Large intestine (tissue), 3 donors: Measurements from ENCODE around the gene HMSD. TPM values are rescaled to one million over a fixed set of nuclear protein-coding genes. Genes with fewer than 3 reads are reported as not detected.

Source experiments
- DNase-seq, 2 donors: peaks; one replicate each; pipeline versions ENCODE4 v3.0.0 to v3.0.0-alpha.2; 2013
- H3K27ac ChIP-seq: one replicate; pipeline ENCODE4 v1.5.1; 2013; ENCODE audit warnings: low read length
- H3K27me3 ChIP-seq: 2 replicates; pipeline ENCODE4 v1.6.1; 2013; ENCODE audit warnings: low read length; ENCODE audit not compliant: control insufficient read depth, insufficient read depth
- H3K36me3 ChIP-seq: 2 replicates; pipeline ENCODE4 v1.6.1; 2013; ENCODE audit warnings: low read length; ENCODE audit not compliant: control insufficient read depth, insufficient read depth
- H3K4me1 ChIP-seq: one replicate; pipeline ENCODE4 v1.6.1; 2013; ENCODE audit warnings: low read length; ENCODE audit not compliant: control insufficient read depth, insufficient read depth
- H3K4me3 ChIP-seq: one replicate; pipeline ENCODE4 v1.5.1; 2013; ENCODE audit warnings: low read length
- H3K9me3 ChIP-seq: one replicate; pipeline ENCODE4 v1.6.1; 2013; ENCODE audit warnings: mild to moderate bottlenecking, low read depth, low read length, moderate library complexity; ENCODE audit not compliant: control insufficient read depth
- WGBS: methylation state at CpG from one replicate; pipeline ENCODE4 v1.1.5; 2013; ENCODE audit warnings: low lambda C conversion rate; ENCODE audit not compliant: insufficient coverage; 5-methylcytosine and 5-hydroxymethylcytosine counted together
- polyA plus RNA-seq: library from polyadenylated mRNA; unstranded; fragments of 120-200 nt; gene quantifications from one replicate; pipeline ENCODE4 v1.2.1, GENCODE V29; 2013

Gene HMSD
- polyA plus RNA-seq, 1 donor, result 2.5 TPM

DNA sequence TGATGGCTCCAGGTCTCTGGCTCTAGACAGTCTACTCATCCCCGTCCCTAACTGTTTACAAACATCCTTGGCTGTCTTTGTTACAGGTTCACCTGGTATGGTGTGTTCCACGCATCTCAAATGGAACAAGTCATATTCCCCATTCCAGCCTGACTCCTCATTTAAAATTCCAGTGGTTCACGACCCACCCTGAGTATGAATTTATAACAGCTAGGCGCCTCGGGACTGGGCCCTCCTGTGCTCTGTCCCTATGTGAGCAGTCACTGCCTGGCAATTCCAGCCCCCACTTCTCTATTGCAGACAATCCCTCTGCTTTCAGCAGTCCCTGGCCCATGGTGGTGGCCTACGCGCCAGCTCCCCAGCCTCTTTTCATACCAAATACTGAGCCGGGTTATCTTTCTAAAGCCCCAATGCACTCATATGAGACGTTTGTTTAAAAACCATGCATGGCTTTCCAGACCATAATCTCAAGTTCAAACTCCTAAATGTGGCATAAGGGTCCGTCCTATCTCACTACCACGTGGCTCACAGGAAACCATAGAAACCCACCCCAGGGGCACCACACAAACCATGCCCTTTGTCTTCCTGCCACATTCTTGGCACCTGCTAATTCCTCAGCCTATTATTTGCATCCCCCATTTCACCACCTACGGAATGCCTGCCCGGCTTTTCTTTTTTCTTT lies 22.4 kb downstream of the HMSD start:
- Histone ChIP-seq H3K27ac (peak overlapping the region; percentile 99), H3K4me1 (peaks cover 9% of the 10 kb centered on the region), H3K4me3 (peak overlapping the region; percentile 83), H3K9me3 (peaks cover 2% of the 10 kb centered on the region), H3K27me3 (no peaks in the 10 kb centered on the region), H3K36me3 (no peaks in the 10 kb centered on the region)
- WGBS, result 77% methylated on average over 2 of the region's 13 CpGs
- DNase-seq, result no peak

DNA sequence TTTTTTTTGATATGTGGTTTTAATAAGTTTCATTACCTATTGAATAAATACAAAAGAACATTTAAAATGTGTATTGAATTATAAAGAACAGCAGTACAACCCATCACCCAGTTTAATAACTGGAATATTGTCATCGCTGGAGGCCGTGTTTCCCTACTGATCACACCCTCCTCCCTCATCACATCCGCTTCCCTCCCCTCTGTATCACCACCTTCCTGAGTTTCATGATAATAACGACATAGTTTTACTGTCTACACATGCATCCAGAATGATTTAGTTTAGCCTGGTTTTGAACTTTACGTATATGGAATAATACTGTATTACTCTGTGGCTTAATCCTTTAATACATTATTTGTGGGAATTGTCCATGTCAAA lies 22.9 kb downstream of the HMSD start:
- Histone ChIP-seq H3K4me3 (no peak overlapping the region), H3K36me3 (no peaks in the 10 kb centered on the region), H3K4me1 (peaks cover 9% of the 10 kb centered on the region), H3K27ac (no peak overlapping the region), H3K9me3 (peaks cover 2% of the 10 kb centered on the region), H3K27me3 (no peaks in the 10 kb centered on the region)
- no peak for DNase-seq
- WGBS, result 100% methylated on average over 2 of the region's 5 CpGs

DNA sequence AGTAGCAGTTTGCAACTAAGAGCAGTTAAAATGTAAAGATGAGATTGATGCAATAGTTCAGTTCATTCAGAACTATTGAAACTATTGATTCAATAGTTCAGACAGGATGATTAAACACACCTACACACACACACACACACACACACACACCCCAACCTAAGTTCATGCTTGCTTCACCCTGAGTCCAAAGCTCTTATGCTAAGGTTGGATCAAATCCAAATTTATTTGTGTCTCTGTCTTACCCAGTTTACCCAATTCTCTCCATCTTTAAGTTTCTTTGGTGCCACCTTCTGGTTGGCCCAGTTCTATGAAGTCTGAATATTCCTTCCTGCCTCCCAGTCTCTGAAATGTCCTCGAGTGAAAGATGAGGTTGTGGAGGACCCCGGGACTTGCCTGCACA lies 25.9 kb downstream of the HMSD start:
- Histone ChIP-seq H3K4me3 (no peak overlapping the region), H3K27ac (no peak overlapping the region), H3K27me3 (no peaks in the 10 kb centered on the region), H3K9me3 (peaks cover 2% of the 10 kb centered on the region), H3K36me3 (no peaks in the 10 kb centered on the region), H3K4me1 (peaks cover 5% of the 10 kb centered on the region)
- WGBS, result no CpG with 5 or more reads among the region's 2 CpGs
- DNase-seq, result peak in 1 of 2 donors; percentile 23

DNA sequence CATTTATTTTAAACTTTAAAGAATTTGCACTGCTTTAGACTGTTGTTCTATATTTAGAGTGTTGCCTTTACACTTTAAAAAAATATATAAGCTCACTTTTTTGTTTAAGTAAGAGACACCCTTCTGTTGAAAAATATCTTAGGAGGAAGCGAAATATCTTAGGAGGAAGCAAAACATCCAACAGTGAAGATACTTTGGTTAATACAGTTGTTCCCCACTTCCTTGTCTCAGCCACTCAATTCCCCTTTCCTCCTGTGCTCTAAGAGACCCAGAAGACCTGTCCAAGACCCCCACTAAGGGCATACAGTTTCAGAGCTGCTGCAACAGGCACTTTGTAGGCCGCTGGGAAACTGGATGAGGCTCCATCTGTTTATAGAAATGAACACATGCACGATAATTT lies 26.5 kb downstream of the HMSD start:
- Histone ChIP-seq H3K4me3 (no peak overlapping the region), H3K9me3 (no peaks in the 10 kb centered on the region), H3K27me3 (no peaks in the 10 kb centered on the region), H3K4me1 (peaks cover 5% of the 10 kb centered on the region), H3K27ac (no peak overlapping the region), H3K36me3 (no peaks in the 10 kb centered on the region)
- WGBS, result no CpG with 5 or more reads among the region's 3 CpGs
- no peak for DNase-seq

DNA sequence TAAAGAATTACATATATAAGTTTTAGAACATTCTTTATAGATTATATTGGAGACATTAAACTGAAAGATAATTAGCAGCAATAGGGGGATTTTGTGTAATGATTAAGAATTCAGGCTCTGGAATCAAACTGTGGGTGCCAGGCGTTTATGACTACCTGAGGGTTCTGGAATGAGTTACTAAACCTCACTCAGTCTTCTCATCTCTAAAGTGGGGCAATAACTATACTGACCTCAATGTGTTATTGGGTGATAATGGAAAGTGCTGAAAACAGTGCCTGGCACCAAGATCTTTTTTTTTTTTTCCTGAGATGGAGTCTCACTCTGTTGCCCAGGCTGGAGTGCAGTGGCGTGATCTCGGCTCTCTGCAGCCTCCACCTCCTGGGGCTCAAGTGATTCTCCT lies 27.9 kb downstream of the HMSD start:
- H3K4me1 ChIP-seq, result peaks cover 2% of the 10 kb centered on the region
- peaks cover 10% of the 10 kb centered on the region for H3K36me3 ChIP-seq
- H3K27ac ChIP-seq, result no peak overlapping the region
- no peaks in the 10 kb centered on the region for H3K27me3 ChIP-seq
- H3K4me3 ChIP-seq, result no peak overlapping the region
- no CpG with 5 or more reads among the region's 3 CpGs for WGBS
- DNase-seq, result no peak
- no peaks in the 10 kb centered on the region for H3K9me3 ChIP-seq

DNA sequence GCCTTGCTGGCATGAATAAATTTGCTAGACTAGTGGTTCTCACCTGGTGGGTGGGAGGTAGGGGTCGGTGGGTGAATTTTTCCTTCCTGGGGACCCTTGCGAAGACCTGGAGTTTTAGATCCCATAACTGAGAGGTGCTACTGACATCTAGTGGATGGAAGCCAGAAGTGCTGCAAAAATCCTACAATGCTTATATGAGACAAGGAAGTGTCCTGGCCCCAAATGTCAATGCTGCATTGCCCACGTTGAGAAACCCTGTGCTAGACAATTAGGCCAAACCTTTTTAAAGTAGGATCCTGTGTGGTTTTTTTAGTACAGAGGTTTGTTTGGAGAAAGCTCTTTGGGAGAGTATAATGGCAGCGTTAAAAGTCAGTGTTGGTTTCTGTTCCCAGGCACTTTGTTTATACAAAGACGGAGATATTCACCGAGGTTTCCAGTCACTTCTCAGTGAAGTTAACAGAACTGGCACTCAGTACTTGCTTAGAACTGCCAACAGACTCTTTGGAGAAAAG lies 30.4 kb downstream of the HMSD start:
- DNase-seq, result peak; percentile 38 to 57
- Histone ChIP-seq H3K9me3 (no peaks in the 10 kb centered on the region), H3K4me1 (peaks cover 2% of the 10 kb centered on the region), H3K36me3 (peaks cover 14% of the 10 kb centered on the region), H3K4me3 (peak overlapping the region; percentile 1), H3K27ac (no peak overlapping the region), H3K27me3 (no peaks in the 10 kb centered on the region)
- WGBS, result 0% methylated on average over 1 of the region's 6 CpGs

DNA sequence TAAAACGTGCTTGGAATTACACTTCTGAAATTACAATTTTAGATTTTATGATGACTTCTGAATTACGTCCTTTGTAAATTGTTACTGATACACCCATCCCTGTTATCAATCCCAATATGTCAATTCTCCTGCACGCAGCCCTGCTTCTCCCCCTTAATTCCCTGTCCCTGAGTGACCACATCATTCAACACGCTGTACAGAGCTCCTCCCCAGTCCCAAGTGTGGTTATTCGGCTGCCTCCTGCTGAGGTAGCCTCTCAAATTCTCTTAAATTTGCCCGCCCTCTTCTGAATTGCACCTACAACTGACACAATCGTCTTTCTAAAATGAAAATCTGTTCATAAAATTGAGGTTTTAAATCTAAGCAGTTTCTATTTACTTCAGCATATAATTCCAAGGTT lies 30.9 kb downstream of the HMSD start:
- 73% methylated on average over 3 of the region's 7 CpGs for WGBS
- peaks cover 2% of the 10 kb centered on the region for H3K4me1 ChIP-seq
- peaks cover 14% of the 10 kb centered on the region for H3K36me3 ChIP-seq
- H3K9me3 ChIP-seq, result no peaks in the 10 kb centered on the region
- no peak overlapping the region for H3K27ac ChIP-seq
- DNase-seq, result no peak
- H3K4me3 ChIP-seq, result no peak overlapping the region
- no peaks in the 10 kb centered on the region for H3K27me3 ChIP-seq

DNA sequence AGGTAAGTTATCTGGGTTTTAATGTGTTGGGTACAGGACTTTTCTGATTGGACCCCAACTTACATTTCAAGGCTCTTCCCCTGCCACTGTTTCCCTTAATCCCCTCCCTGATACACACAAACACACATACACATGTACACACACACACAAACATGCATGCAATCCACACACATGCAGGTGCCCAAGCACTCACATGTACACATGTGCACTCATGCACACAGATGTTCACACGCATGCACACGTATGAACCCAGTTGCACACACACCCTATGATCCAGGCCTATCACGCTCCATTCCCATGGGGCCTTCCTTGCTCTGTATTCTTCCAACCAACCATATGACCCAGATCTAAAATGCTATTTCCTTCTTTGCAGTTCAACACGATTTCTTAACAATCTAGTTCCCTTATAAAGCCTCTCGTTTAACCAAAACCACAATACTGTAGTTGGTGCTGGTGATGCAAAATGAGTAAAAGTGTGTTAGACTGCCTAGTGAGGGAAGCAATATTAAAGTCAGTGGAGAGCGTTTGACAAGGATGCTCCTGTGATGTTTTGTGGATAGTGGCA lies 31.9 kb downstream of the HMSD start:
- WGBS, result 100% methylated on average over 1 of the region's 6 CpGs
- Histone ChIP-seq H3K27ac (no peak overlapping the region), H3K36me3 (peaks cover 14% of the 10 kb centered on the region), H3K4me3 (no peak overlapping the region), H3K9me3 (no peaks in the 10 kb centered on the region), H3K4me1 (peaks cover 2% of the 10 kb centered on the region), H3K27me3 (no peaks in the 10 kb centered on the region)
- no peak for DNase-seq

DNA sequence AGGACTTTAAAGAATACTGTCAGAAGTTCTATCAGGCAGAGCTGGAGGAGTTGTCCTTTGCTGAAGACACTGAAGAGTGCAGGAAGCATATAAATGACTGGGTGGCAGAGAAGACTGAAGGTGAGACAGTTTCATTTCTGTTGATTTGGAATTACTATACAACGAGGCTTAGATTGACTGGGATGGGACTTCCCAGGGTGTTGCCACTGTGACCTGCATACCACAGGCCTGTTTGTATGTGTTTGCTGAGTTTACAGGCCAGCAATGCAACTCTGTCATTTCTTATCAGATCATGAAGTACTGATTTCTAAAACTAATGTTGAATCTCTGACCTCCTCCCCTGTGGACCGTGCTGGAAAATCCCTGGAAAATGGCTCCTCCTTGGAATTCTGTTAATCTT lies 32.6 kb downstream of the HMSD start:
- H3K36me3 ChIP-seq, result peaks cover 14% of the 10 kb centered on the region
- H3K4me1 ChIP-seq, result peaks cover 2% of the 10 kb centered on the region
- no peak for DNase-seq
- no peak overlapping the region for H3K4me3 ChIP-seq
- H3K9me3 ChIP-seq, result no peaks in the 10 kb centered on the region
- no CpG with 5 or more reads among the region's 2 CpGs for WGBS
- no peaks in the 10 kb centered on the region for H3K27me3 ChIP-seq
- H3K27ac ChIP-seq, result no peak overlapping the region

DNA sequence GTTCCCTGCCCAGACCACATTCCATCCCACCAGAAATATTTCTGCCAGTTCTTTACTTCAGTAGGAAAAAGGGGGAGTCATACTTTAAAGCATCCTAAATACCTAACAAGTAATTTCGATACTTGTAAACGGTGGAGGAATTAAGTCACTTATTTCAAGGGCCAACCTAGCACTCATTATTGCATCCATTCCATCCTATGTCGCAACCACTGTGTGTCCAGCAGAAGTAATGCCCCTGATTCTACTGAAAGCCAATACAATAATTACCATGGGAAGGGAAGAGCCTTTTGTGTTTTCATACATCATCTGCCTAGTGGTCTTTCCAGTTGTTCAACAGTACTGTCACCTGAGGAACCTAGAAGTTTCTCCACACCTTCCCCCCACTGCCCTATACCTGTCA lies 33.3 kb downstream of the HMSD start:
- Histone ChIP-seq H3K27me3 (no peaks in the 10 kb centered on the region), H3K4me3 (no peak overlapping the region), H3K4me1 (peaks cover 2% of the 10 kb centered on the region), H3K9me3 (no peaks in the 10 kb centered on the region), H3K27ac (no peak overlapping the region), H3K36me3 (peaks cover 14% of the 10 kb centered on the region)
- DNase-seq, result no peak
- WGBS, result 90% methylated on average over 2 of the region's 3 CpGs

DNA sequence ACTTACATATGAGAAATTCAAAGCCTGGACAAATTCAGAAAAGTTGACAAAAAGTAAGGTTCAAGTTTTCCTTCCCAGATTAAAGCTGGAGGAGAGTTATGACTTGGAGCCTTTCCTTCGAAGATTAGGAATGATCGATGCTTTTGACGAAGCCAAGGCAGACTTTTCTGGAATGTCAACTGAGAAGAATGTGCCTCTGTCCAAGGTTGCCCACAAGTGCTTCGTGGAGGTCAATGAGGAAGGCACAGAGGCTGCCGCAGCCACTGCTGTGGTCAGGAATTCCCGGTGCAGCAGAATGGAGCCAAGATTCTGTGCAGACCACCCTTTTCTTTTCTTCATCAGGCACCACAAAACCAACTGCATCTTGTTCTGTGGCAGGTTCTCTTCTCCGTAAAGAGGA lies 37.8 kb downstream of the HMSD start:
- Histone ChIP-seq H3K9me3 (no peaks in the 10 kb centered on the region), H3K27me3 (no peaks in the 10 kb centered on the region), H3K4me3 (no peak overlapping the region), H3K27ac (no peak overlapping the region), H3K36me3 (peaks cover 4% of the 10 kb centered on the region), H3K4me1 (no peaks in the 10 kb centered on the region)
- WGBS, result no CpG with 5 or more reads among the region's 7 CpGs
- no peak for DNase-seq
